DND-41 (cell line): ENCODE measurements around the gene ARIH1.

Experiments used
- ATAC-seq: fragments of 200-7000 bp; cut with Tn5 transposase; 3 replicates; pipeline ENCODE4 v1.9.1; 2021; ENCODE audit warnings: low read depth; ENCODE audit not compliant: insufficient read depth
- DNase-seq: peaks from one replicate; pipeline ENCODE4 v3.0.0-alpha.2; 2020
- H2AFZ ChIP-seq: 2 replicates; pipeline ENCODE4 v1.6.0; 2012; ENCODE audit warnings: low read depth, low read length
- H3K27ac ChIP-seq: 2 replicates; pipeline ENCODE4 v1.5.1; 2012; ENCODE audit warnings: low read length, inconsistent platforms
- H3K27me3 ChIP-seq: fragments of 200-600 bp; sonication (generic); 2 replicates; pipeline ENCODE4 v1.6.0; 2012; ENCODE audit warnings: low read length, mild to moderate bottlenecking, inconsistent platforms; ENCODE audit not compliant: insufficient read depth, poor library complexity
- H3K36me3 ChIP-seq: 2 replicates; pipeline ENCODE4 v1.5.1; 2012; ENCODE audit warnings: low read length, inconsistent platforms; ENCODE audit not compliant: insufficient read depth
- H3K4me1 ChIP-seq: 2 replicates; pipeline ENCODE4 v1.5.1; 2012; ENCODE audit warnings: mild to moderate bottlenecking, low read length; ENCODE audit not compliant: insufficient read depth
- H3K4me2 ChIP-seq: 2 replicates; pipeline ENCODE4 v1.6.0; 2012; ENCODE audit warnings: mild to moderate bottlenecking, moderate library complexity, low read length, inconsistent platforms; ENCODE audit not compliant: insufficient read depth
- H3K4me3 ChIP-seq, 2 experiments: fragments of 200-600 bp in 1 of 2; shearing (Covaris generic) in 1 of 2; 2 replicates each; pipeline ENCODE4 v1.5.1; 2012 to 2016; ENCODE audit warnings: inconsistent platforms in 2 of 2, low read length in 2 of 2, mild to moderate bottlenecking in 2 of 2, low read depth in 1 of 2, moderate library complexity in 1 of 2
- H3K79me2 ChIP-seq: 2 replicates; pipeline ENCODE4 v1.6.0; 2012; ENCODE audit warnings: low read length, inconsistent platforms; ENCODE audit not compliant: insufficient read depth
- H3K9ac ChIP-seq: 2 replicates; pipeline ENCODE4 v1.6.0; 2012; ENCODE audit warnings: low read depth, mild to moderate bottlenecking, inconsistent platforms, low read length, moderate library complexity
- H3K9me3 ChIP-seq: 2 replicates; pipeline ENCODE4 v1.5.1; 2012; ENCODE audit warnings: low read length, moderate library complexity, mild to moderate bottlenecking, inconsistent platforms; ENCODE audit not compliant: insufficient read depth, severe bottlenecking
- H4K20me1 ChIP-seq: 2 replicates; pipeline ENCODE4 v1.6.0; 2012; ENCODE audit warnings: low read length; ENCODE audit not compliant: insufficient read depth
- CTCF ChIP-seq: IDR thresholded peaks from 2 replicates; pipeline ENCODE4 v1.5.1; 2012; ENCODE audit warnings: borderline replicate concordance, low read length, moderate library complexity, mild to moderate bottlenecking; ENCODE audit not compliant: poor library complexity, severe bottlenecking; ENCODE audit errors: extremely low read depth
- EZH2 ChIP-seq: IDR thresholded peaks from 3 replicates; pipeline ENCODE4 v1.6.1; 2012; ENCODE audit warnings: borderline replicate concordance, low read depth, mild to moderate bottlenecking, moderate library complexity, low read length, inconsistent platforms; ENCODE audit not compliant: severe bottlenecking

Gene ARIH1

GRCh38 chr15:72483279-72483678, 9.1 kb downstream of the ARIH1 start:
- H3K4me2 ChIP-seq: no peak overlapping the region
- no peaks in the 10 kb centered on the region for H3K27me3 ChIP-seq
- H3K4me1 ChIP-seq: peaks cover 9% of the 10 kb centered on the region
- H3K9ac ChIP-seq: no peak overlapping the region
- H3K79me2 ChIP-seq: peaks cover 98% of the 10 kb centered on the region
- TF ChIP-seq CTCF (no peak), EZH2 (no peak)
- H3K27ac ChIP-seq: no peak overlapping the region
- H4K20me1 ChIP-seq: peaks cover 61% of the 10 kb centered on the region
- H3K36me3 ChIP-seq: peaks cover 25% of the 10 kb centered on the region
- ATAC-seq: no peak
- no peak overlapping the region for H3K4me3 ChIP-seq
- no peak for DNase-seq
- H3K9me3 ChIP-seq: no peaks in the 10 kb centered on the region
- H2AFZ ChIP-seq: no peak overlapping the region

- Histone ChIP-seq H3K4me1 (peaks cover 3% of the 10 kb centered on the region), H3K79me2 (peaks cover 98% of the 10 kb centered on the region), H3K4me2 (no peak overlapping the region), H3K9ac (no peak overlapping the region), H3K27ac (no peak overlapping the region), H2AFZ (no peak overlapping the region), H3K27me3 (no peaks in the 10 kb centered on the region), H4K20me1 (peaks cover 75% of the 10 kb centered on the region), H3K4me3 (no peak overlapping the region), H3K36me3 (peaks cover 27% of the 10 kb centered on the region), H3K9me3 (no peaks in the 10 kb centered on the region)
- no peak for ATAC-seq
- no peak for DNase-seq
- no peak for TF ChIP-seq EZH2
- no peak for TF ChIP-seq CTCF
Observed at GRCh38 chr15:72486144-72486543, 12.0 kb downstream of the ARIH1 start.

DNA sequence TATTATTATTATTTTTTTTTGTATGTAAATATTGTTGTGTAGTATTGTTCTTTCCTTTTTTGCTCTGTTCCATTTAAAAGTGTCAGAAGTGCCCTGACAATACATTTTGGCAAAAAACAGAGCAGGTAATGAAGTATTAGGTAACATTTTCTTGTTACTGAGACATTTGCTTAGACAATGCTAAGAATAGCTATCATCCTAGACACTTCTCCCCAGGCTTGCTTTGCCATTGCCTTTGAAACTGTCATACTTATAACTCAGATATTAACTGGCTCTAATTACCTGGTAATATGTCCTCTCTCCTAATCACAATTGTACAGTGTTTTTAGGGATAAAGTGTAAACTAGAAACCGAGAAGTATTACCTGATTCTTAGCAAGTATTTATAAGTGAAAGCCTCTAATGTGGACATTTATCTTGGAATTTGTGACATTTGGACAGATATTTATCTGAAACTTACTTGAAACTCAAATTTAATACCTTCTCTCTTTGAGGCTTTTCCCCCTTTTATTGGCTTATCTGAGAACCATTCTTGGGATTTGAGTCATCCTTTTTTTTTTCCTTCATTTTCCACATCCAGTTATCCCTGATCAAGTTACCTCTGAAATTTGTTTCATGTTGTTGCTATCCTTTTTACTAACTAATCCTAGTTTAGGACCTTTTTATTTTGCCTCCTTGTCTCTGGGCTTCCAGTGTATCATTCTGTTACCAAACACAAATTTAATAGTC, 13.1 kb downstream of the ARIH1 start:
- H3K4me1 ChIP-seq: peaks cover 2% of the 10 kb centered on the region; the same call in 1 of the 2 replicates
- peaks cover 26% of the 10 kb centered on the region for H3K36me3 ChIP-seq
- no peaks in the 10 kb centered on the region for H3K9me3 ChIP-seq
- peaks cover 99% of the 10 kb centered on the region for H3K79me2 ChIP-seq
- no peaks in the 10 kb centered on the region for H3K27me3 ChIP-seq
- no peak overlapping the region for H2AFZ ChIP-seq
- DNase-seq (no peak), ATAC-seq (no peak)
- H3K4me2 ChIP-seq: no peak overlapping the region
- TF ChIP-seq EZH2: no peak
- TF ChIP-seq CTCF: no peak
- no peak overlapping the region for H3K4me3 ChIP-seq
- H3K9ac ChIP-seq: no peak overlapping the region
- H3K27ac ChIP-seq: no peak overlapping the region
- peaks cover 72% of the 10 kb centered on the region for H4K20me1 ChIP-seq

- Histone ChIP-seq H3K27me3 (no peaks in the 10 kb centered on the region), H3K9ac (no peak overlapping the region), H3K4me3 (no peak overlapping the region), H3K4me2 (no peak overlapping the region), H3K9me3 (no peaks in the 10 kb centered on the region), H4K20me1 (peaks cover 70% of the 10 kb centered on the region), H3K36me3 (peaks cover 19% of the 10 kb centered on the region), H3K79me2 (peaks cover 99% of the 10 kb centered on the region), H3K27ac (no peak overlapping the region), H3K4me1 (no peaks in the 10 kb centered on the region), H2AFZ (no peak overlapping the region)
- no peak for ATAC-seq
- no peak for TF ChIP-seq EZH2
- no peak for TF ChIP-seq CTCF
- no peak for DNase-seq
Observed at GRCh38 chr15:72488558-72488957, 14.4 kb downstream of the ARIH1 start.
